T-helper 1 cell treated with Interleukin-12 subunit alpha and Interleukin-12 subunit beta and Interleukin-4 antibody, amounts not matched to agents 30 μg/mL and 1 μg/mL, for 36 hours (primary cell): ENCODE results near the gene MRM2.

ENCODE experiments used
- H3K27ac Mint-ChIP-seq: one replicate; pipeline ENCODE4 v1.8.0; 2021; ENCODE audit warnings: mild to moderate bottlenecking, mixed read lengths
- H3K27me3 Mint-ChIP-seq: one replicate; pipeline ENCODE4 v1.8.0; 2021; ENCODE audit warnings: low read depth, mixed read lengths
- H3K36me3 Mint-ChIP-seq: one replicate; pipeline ENCODE4 v1.8.0; 2021; ENCODE audit warnings: low read depth, mixed read lengths
- H3K4me1 Mint-ChIP-seq: one replicate; pipeline ENCODE4 v1.8.0; 2021; ENCODE audit warnings: low read depth, mixed read lengths
- H3K4me3 Mint-ChIP-seq: one replicate; pipeline ENCODE4 v1.8.0; 2021; ENCODE audit warnings: mild to moderate bottlenecking, moderate library complexity, mixed read lengths
- H3K9me3 Mint-ChIP-seq: one replicate; pipeline ENCODE4 v1.8.0; 2021; ENCODE audit warnings: mixed read lengths

Gene MRM2

DNA sequence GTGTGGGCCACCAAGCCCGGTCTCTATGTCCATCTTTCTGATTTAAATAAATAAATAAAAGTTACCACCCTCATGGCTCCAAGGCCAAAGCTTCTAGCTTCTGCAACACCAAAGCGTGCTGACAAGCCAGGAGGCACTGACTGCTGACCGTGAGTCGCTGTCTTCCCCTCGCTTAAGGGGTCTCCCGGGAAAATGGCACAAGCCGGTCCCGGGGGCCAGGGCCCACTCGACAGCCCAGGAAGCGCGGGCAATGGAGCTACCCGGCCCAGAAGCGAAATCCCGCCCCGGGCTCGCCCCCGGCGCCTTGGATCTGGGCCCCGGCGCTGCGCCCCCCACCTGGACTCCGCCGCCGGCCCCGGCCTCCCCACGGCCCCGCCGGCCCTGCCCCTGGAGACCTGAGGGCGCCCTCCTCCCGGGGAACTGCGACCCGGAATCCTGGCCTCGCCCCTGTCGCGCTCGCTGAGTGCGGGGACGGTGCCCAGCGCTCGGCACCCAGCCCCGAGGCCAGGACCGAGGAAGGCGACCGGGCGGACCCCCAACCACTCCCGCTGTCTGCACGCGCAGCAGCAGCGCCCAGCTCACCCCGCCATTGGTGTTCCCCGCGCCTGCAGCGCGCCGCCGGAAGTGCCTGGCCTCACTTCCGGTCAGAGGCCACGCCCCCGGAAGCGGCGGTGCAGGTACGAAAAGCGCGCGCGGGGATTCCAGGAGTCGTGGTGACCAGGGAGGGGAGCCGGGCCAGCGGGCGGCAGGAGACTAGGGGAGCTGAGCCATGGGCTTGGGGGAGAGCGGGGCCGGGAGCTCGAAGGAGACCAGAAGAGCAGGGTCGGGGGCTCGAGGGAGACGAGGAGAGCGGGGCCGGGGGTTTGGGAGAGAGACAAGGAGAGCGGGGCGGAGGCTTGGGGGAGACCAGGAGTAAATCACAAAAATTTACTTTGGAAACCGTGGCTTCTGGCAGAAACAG, at the start of gene MRM2, which contains the start of gene NUDT1:
Gene MRM2 (minus strand): TSS at position 626 of the 961 bp plus-strand sequence. CDS start 36 bp downstream, at position 590.
Gene NUDT1 (plus strand): TSS at position 647 of the 961 bp plus-strand sequence. CDS start 2,349 bp downstream, outside the sequence.
- Mint-ChIP-seq H3K27ac (peak within 1 kb of the TSS; percentile 89), H3K36me3 (peaks cover 12% of the 10 kb centered on the region), H3K27me3 (no peaks in the 10 kb centered on the region), H3K9me3 (no peaks in the 10 kb centered on the region), H3K4me3 (peak within 1 kb of the TSS; percentile 91), H3K4me1 (peaks cover 12% of the 10 kb centered on the region)

- Mint-ChIP-seq H3K27ac (no peak overlapping the region), H3K9me3 (no peaks in the 10 kb centered on the region), H3K36me3 (no peaks in the 10 kb centered on the region), H3K4me1 (no peaks in the 10 kb centered on the region), H3K4me3 (no peak overlapping the region), H3K27me3 (no peaks in the 10 kb centered on the region)
Measured at GRCh38 chr7:2290877-2291276, 48.9 kb upstream of the MRM2 start.

GRCh38 chr7:2289621-2290020, 47.6 kb upstream of the MRM2 start:
- Mint-ChIP-seq H3K4me1 (no peaks in the 10 kb centered on the region), H3K27ac (no peak overlapping the region), H3K36me3 (no peaks in the 10 kb centered on the region), H3K27me3 (no peaks in the 10 kb centered on the region), H3K4me3 (no peak overlapping the region), H3K9me3 (no peaks in the 10 kb centered on the region)

GRCh38 chr7:2289111-2289586, 47.1 kb upstream of the MRM2 start:
- no peak overlapping the region for H3K4me3 Mint-ChIP-seq
- no peaks in the 10 kb centered on the region for H3K4me1 Mint-ChIP-seq
- no peaks in the 10 kb centered on the region for H3K9me3 Mint-ChIP-seq
- no peak overlapping the region for H3K27ac Mint-ChIP-seq
- no peaks in the 10 kb centered on the region for H3K36me3 Mint-ChIP-seq
- H3K27me3 Mint-ChIP-seq, result no peaks in the 10 kb centered on the region

- Mint-ChIP-seq H3K4me1 (no peaks in the 10 kb centered on the region), H3K27ac (no peak overlapping the region), H3K27me3 (no peaks in the 10 kb centered on the region), H3K36me3 (no peaks in the 10 kb centered on the region), H3K4me3 (no peak overlapping the region), H3K9me3 (no peaks in the 10 kb centered on the region)
Measured at GRCh38 chr7:2288503-2288902, 46.5 kb upstream of the MRM2 start.

GRCh38 chr7:2287745-2288144, 45.7 kb upstream of the MRM2 start:
- no peak overlapping the region for H3K27ac Mint-ChIP-seq
- no peaks in the 10 kb centered on the region for H3K4me1 Mint-ChIP-seq
- no peak overlapping the region for H3K4me3 Mint-ChIP-seq
- no peaks in the 10 kb centered on the region for H3K27me3 Mint-ChIP-seq
- no peaks in the 10 kb centered on the region for H3K36me3 Mint-ChIP-seq
- H3K9me3 Mint-ChIP-seq, result no peaks in the 10 kb centered on the region

GRCh38 chr7:2283074-2283473, 41.1 kb upstream of the MRM2 start:
- Mint-ChIP-seq H3K27ac (no peak overlapping the region), H3K9me3 (no peaks in the 10 kb centered on the region), H3K4me1 (peaks cover 3% of the 10 kb centered on the region), H3K36me3 (no peaks in the 10 kb centered on the region), H3K27me3 (no peaks in the 10 kb centered on the region), H3K4me3 (no peak overlapping the region)

DNA sequence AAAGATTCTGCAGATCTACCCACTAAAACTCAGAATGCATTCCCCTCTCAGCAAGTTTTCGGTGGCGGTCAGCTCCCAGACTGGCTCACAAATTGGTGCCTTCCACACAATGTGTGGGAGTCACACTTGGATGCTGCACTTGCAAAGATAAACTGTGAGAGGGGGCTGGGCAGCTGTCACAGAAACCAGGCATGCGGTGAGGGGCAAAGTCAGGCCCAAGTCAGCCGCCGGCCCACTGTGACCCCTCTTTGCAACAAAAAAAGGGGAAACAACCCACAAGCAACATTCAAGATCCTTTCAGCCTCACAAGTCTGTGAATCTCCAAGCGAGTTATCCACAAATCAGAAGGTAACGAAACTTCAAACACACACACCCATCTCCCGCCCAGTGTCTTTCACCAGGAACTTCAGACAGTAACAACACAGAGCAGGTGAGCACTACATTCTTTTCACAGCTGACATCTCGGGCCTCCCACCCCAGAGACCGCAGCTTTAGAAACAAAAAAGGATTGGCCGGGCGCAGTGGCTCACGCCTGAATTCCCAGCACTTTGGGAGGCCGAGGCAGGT, 40.3 kb upstream of the MRM2 start:
- no peak overlapping the region for H3K27ac Mint-ChIP-seq
- peaks cover 3% of the 10 kb centered on the region for H3K4me1 Mint-ChIP-seq
- no peak overlapping the region for H3K4me3 Mint-ChIP-seq
- no peaks in the 10 kb centered on the region for H3K36me3 Mint-ChIP-seq
- no peaks in the 10 kb centered on the region for H3K27me3 Mint-ChIP-seq
- no peaks in the 10 kb centered on the region for H3K9me3 Mint-ChIP-seq

- peaks cover 3% of the 10 kb centered on the region for H3K4me1 Mint-ChIP-seq
- H3K36me3 Mint-ChIP-seq, result no peaks in the 10 kb centered on the region
- no peak overlapping the region for H3K4me3 Mint-ChIP-seq
- no peaks in the 10 kb centered on the region for H3K27me3 Mint-ChIP-seq
- no peak overlapping the region for H3K27ac Mint-ChIP-seq
- no peaks in the 10 kb centered on the region for H3K9me3 Mint-ChIP-seq
Measured at GRCh38 chr7:2281541-2281940, 39.5 kb upstream of the MRM2 start.

DNA sequence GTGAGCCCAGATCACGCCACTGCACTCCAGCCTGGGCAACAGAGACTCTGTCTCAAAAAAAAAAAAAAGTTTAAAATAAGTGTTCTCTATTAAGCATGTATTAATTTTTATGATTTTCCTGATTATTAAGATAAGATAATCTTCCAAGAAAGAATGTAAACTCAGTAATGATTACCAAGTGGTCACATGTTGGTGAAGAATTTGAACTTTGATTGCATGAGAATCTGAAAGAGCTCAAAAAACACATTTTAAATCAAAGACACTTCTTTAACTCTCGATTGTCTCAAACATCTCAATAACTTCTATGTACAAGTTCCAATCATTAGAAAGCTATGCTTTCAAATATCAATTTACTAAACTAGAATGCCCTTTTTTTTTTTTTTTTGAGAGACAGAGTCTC, 38.4 kb upstream of the MRM2 start:
- no peaks in the 10 kb centered on the region for H3K27me3 Mint-ChIP-seq
- H3K9me3 Mint-ChIP-seq, result no peaks in the 10 kb centered on the region
- peaks cover 3% of the 10 kb centered on the region for H3K4me1 Mint-ChIP-seq

DNA sequence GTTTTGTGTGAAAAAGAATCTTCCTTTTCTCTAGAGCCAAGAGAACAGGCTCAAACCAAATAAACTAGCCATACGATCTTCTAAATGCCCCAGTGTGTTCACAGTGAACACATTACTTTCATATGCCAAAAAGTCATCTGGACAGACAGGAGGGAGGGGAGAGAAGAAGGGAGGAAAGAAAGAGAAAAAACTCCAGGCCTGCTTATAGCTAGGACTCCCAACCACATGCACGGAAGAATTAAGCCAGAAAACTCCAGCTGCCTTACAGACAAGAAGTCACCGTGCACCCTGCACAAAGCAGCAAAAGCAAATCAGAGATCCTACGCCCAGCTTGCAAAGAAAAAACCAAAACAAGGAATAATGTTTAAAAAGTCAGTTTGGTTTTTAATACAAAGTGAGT, 37.9 kb upstream of the MRM2 start:
- Mint-ChIP-seq H3K27me3 (no peaks in the 10 kb centered on the region), H3K27ac (no peak overlapping the region), H3K9me3 (no peaks in the 10 kb centered on the region), H3K36me3 (no peaks in the 10 kb centered on the region), H3K4me3 (no peak overlapping the region), H3K4me1 (peaks cover 3% of the 10 kb centered on the region)

More for the DNA sequence above, 38.4 kb upstream of the MRM2 start:
- no peak overlapping the region for H3K27ac Mint-ChIP-seq
- H3K4me3 Mint-ChIP-seq, result no peak overlapping the region
- no peaks in the 10 kb centered on the region for H3K36me3 Mint-ChIP-seq

GRCh38 chr7:2278026-2278425, 36.0 kb upstream of the MRM2 start:
- Mint-ChIP-seq H3K36me3 (no peaks in the 10 kb centered on the region), H3K9me3 (no peaks in the 10 kb centered on the region), H3K27ac (no peak overlapping the region), H3K27me3 (no peaks in the 10 kb centered on the region), H3K4me3 (no peak overlapping the region), H3K4me1 (peaks cover 3% of the 10 kb centered on the region)

GRCh38 chr7:2276107-2276506, 34.1 kb upstream of the MRM2 start:
- Mint-ChIP-seq H3K36me3 (no peaks in the 10 kb centered on the region), H3K27ac (no peak overlapping the region), H3K9me3 (no peaks in the 10 kb centered on the region), H3K4me3 (no peak overlapping the region), H3K27me3 (no peaks in the 10 kb centered on the region), H3K4me1 (peaks cover 3% of the 10 kb centered on the region)

DNA sequence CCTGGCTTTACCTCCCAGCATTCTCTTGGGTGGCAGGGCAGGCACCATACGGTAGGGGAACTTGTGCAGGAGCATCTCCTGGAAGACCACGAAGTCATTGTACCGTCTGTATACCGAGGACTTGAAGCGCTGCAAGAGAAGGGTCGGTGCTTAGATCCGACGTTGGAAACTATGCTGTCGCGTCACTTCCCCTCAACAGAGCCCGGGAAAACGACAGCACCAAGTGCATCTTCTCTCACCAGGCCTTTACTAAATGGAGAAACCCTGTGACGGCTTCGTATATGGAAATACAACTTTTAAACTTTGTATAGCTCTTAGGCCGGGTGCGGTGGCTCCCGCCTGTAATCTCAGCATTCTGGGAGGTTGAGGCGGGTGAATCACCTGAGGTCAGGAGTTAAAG, 33.1 kb upstream of the MRM2 start:
- Mint-ChIP-seq H3K4me1 (peaks cover 3% of the 10 kb centered on the region), H3K27ac (no peak overlapping the region), H3K9me3 (no peaks in the 10 kb centered on the region), H3K27me3 (no peaks in the 10 kb centered on the region), H3K4me3 (no peak overlapping the region), H3K36me3 (no peaks in the 10 kb centered on the region)

- no peaks in the 10 kb centered on the region for H3K36me3 Mint-ChIP-seq
- H3K27ac Mint-ChIP-seq, result no peak overlapping the region
- no peak overlapping the region for H3K4me3 Mint-ChIP-seq
Measured at GRCh38 chr7:2274666-2275065, 32.7 kb upstream of the MRM2 start.

More at GRCh38 chr7:2274666-2275065, 32.7 kb upstream of the MRM2 start:
- H3K4me1 Mint-ChIP-seq, result no peaks in the 10 kb centered on the region
- no peaks in the 10 kb centered on the region for H3K27me3 Mint-ChIP-seq
- H3K9me3 Mint-ChIP-seq, result no peaks in the 10 kb centered on the region
